BLaER1 treated with 17β-estradiol and CSF1 and Interleukin-3, amounts not matched to agents 10 nM and 100 nM (cell line): Measurements from ENCODE around the gene RAB40B.

Experiments
- H3K27ac ChIP-seq, 11 experiments: shearing (Covaris generic); formaldehyde crosslinking; 2 replicates each; pipeline ENCODE4 v1.8.1; 2022
- H3K27me3 ChIP-seq, 11 experiments: shearing (Covaris generic); formaldehyde crosslinking; 2 replicates each; pipeline ENCODE4 v1.8.1; 2022
- H3K36me3 ChIP-seq, 11 experiments: shearing (Covaris generic); formaldehyde crosslinking; 2 replicates each; pipeline ENCODE4 v1.8.1; 2022
- H3K4me1 ChIP-seq, 10 experiments: shearing (Covaris generic); formaldehyde crosslinking; 2 replicates each; pipeline ENCODE4 v1.8.1; 2022
- H3K4me2 ChIP-seq, 11 experiments: shearing (Covaris generic); formaldehyde crosslinking; 2 replicates each; pipeline ENCODE4 v1.8.1; 2022
- H3K4me3 ChIP-seq, 10 experiments: shearing (Covaris generic); formaldehyde crosslinking; 2 replicates each; pipeline ENCODE4 v1.8.1; 2022
- H3K9ac ChIP-seq, 11 experiments: shearing (Covaris generic); formaldehyde crosslinking; 2 replicates each; pipeline ENCODE4 v1.8.1; 2022
- H3K9me3 ChIP-seq, 11 experiments: shearing (Covaris generic); formaldehyde crosslinking; replicated peaks in 1 of 11; 2 replicates each; pipeline ENCODE4 v1.8.1; 2022
- H4K20me1 ChIP-seq, 11 experiments: shearing (Covaris generic); formaldehyde crosslinking; 2 replicates each; pipeline ENCODE4 v1.8.1; 2022
- Cebpa-rat ChIP-seq, 11 experiments: shearing (Covaris generic); IDR thresholded peaks; 2 replicates each; pipeline ENCODE4 v1.8.1; 2022

Gene RAB40B

DNA sequence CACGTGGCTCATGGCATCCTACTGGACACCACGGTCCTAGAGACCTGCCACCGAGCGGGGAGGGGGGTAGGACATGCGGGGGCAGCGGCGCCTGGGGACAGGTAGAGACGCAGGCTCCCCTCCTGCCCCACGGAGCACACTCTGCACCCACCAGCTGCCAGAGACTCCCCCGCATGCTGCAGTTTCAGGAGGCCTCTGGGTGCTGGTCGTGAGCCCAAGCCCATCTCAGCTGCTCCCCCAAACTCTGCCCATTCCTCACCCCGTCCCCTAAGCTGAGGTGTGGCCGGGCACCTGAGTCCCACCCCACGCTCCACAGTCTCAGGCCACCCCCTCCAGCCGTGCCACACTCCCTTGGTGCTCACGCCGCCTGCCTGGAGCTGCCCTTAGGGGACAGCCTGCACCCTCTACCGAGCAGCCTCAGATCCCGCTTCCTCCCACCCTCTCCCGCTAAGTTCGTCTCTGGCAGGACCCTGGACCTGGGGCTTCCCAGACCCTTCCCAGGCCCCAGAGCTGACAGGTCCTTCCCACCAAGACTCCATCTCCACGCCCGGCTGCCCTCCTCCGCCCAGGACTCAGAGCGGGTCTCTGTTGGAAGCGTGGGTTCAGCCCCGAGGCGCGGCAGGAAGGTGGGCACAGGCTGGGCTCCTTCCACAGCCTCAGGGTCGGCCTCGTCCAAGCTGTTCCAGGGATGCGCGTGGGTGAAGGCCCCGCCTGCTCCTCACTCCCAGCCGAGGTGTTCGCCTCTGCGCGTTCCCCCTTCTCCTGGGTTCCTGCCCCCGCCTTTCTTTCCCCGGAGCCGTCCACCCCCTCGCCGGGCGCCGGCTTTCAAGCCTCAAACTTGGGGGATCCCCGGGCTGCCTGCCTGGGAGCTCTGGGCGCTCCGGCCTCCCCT is 1.3 kb downstream of the RAB40B start:
- Histone ChIP-seq H3K4me1 (peaks cover 7 to 38% (median 27%) of the 10 kb centered on the region in 10 experiments; a peak in 19 of 20 replicates), H4K20me1 (peaks cover 0 to 18% (median 12%) of the 10 kb centered on the region in 11 experiments; a peak in 10 of 22 replicates), H3K9me3 (peaks cover 32 to 43% (median 40%) of the 10 kb centered on the region in 11 experiments), H3K9ac (peak overlapping the region; percentile 42 to 78 (median 66); a peak in 21 of 22 replicates), H3K4me3 (peak overlapping the region; percentile 56 to 76 (median 64)), H3K4me2 (peak overlapping the region; percentile 89 to 96 (median 94)), H3K36me3 (peaks cover 0 to 28% (median 12%) of the 10 kb centered on the region in 11 experiments; a peak in 12 of 22 replicates), H3K27me3 (peaks cover 25 to 50% (median 31%) of the 10 kb centered on the region in 11 experiments), H3K27ac (no peak overlapping the region; a peak in 1 of 22 replicates)
- TF ChIP-seq Cebpa-rat (IDR thresholded peaks at IDR 0.05) = no peak

DNA sequence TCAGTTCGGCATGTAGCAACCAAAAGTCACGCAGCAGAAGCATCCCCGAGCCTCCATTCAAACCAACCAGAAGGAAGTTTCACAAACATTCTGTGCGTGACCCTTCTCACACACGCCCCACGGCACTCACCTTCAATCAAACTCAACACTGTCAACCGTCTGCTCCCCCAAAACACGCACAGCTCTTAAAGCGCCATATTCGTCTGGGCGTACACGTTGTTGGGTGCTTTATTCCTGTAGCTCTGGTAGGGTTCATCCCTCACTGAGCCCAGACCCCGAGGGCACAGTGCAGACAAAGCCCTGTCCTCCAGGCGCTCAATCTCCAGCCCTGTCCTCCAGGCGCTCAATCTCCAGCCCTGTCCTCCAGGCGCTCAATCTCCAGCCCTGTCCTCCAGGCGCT is 2.2 kb downstream of the RAB40B start:
- peaks cover 25 to 50% (median 31%) of the 10 kb centered on the region in 11 experiments for H3K27me3 ChIP-seq
- peaks cover 32 to 43% (median 40%) of the 10 kb centered on the region in 11 experiments for H3K9me3 ChIP-seq
- peak overlapping the region in 1 of 10 experiments; percentile 6; a peak in 1 of 20 replicates for H3K4me3 ChIP-seq
- no peak overlapping the region for H3K27ac ChIP-seq
- peaks cover 0 to 18% (median 12%) of the 10 kb centered on the region in 11 experiments; a peak in 10 of 22 replicates for H4K20me1 ChIP-seq
- H3K4me1 ChIP-seq = peaks cover 11 to 45% (median 36%) of the 10 kb centered on the region in 10 experiments
- no peak for TF ChIP-seq Cebpa-rat (IDR thresholded peaks at IDR 0.05)
- H3K4me2 ChIP-seq = no peak overlapping the region
- H3K9ac ChIP-seq = no peak overlapping the region
- H3K36me3 ChIP-seq = peaks cover 0 to 28% (median 12%) of the 10 kb centered on the region in 11 experiments; a peak in 12 of 22 replicates

DNA sequence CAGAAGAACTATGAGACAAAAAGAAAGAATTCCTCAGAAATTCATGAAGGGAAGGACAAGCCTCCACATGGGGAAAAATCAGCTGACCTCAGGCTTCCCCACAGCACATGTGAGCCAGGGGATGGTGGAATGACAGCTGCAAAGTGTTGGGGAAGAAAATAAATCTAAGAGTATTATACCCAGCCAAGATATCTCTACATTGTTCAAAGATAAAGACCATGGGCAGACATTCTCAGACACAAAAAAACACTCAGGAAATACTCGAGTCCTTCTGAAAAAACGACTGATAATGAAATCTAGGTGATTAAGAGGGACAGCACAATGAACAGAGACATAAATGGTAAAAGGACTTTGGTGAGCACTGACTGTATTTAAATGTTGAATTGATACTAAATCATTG is 3.9 kb downstream of the RAB40B start:
- no peak overlapping the region for H3K9ac ChIP-seq
- H4K20me1 ChIP-seq = peaks cover 0 to 25% (median 13%) of the 10 kb centered on the region in 11 experiments; a peak in 10 of 22 replicates
- peaks cover 32 to 43% (median 40%) of the 10 kb centered on the region in 11 experiments for H3K9me3 ChIP-seq
- no peak overlapping the region for H3K4me2 ChIP-seq
- peaks cover 0 to 28% (median 12%) of the 10 kb centered on the region in 11 experiments; a peak in 12 of 22 replicates for H3K36me3 ChIP-seq
- peaks cover 19 to 54% (median 50%) of the 10 kb centered on the region in 10 experiments for H3K4me1 ChIP-seq
- H3K27me3 ChIP-seq = peaks cover 25 to 44% (median 31%) of the 10 kb centered on the region in 11 experiments
- no peak for TF ChIP-seq Cebpa-rat (IDR thresholded peaks at IDR 0.05)
- peak overlapping the region in 1 of 10 experiments; percentile 19; a peak in 2 of 20 replicates for H3K4me3 ChIP-seq
- H3K27ac ChIP-seq = no peak overlapping the region

GRCh38 chr17:82693168-82693867 is 5.2 kb downstream of the RAB40B start:
- Histone ChIP-seq H3K36me3 (peaks cover 0 to 28% (median 12%) of the 10 kb centered on the region in 11 experiments; a peak in 12 of 22 replicates), H3K4me2 (peak overlapping the region in 3 of 11 experiments; percentile 87 to 94 (median 88); a peak in 5 of 22 replicates), H3K9me3 (peaks cover 32 to 43% (median 40%) of the 10 kb centered on the region in 11 experiments), H3K4me3 (no peak overlapping the region), H3K9ac (no peak overlapping the region), H4K20me1 (peaks cover 0 to 23% (median 13%) of the 10 kb centered on the region in 11 experiments; a peak in 10 of 22 replicates), H3K27ac (no peak overlapping the region), H3K4me1 (peaks cover 19 to 54% (median 45%) of the 10 kb centered on the region in 10 experiments), H3K27me3 (peaks cover 25 to 37% (median 31%) of the 10 kb centered on the region in 11 experiments)
- TF ChIP-seq Cebpa-rat (IDR thresholded peaks at IDR 0.05) = no peak

GRCh38 chr17:82692268-82692667 is 6.2 kb downstream of the RAB40B start:
- peaks cover 0 to 16% (median 6%) of the 10 kb centered on the region in 11 experiments; a peak in 9 of 22 replicates for H4K20me1 ChIP-seq
- H3K4me2 ChIP-seq = peak overlapping the region in 9 of 11 experiments; percentile 42 to 94 (median 86); a peak in 18 of 22 replicates
- H3K4me1 ChIP-seq = peaks cover 12 to 49% (median 36%) of the 10 kb centered on the region in 10 experiments
- no peak for TF ChIP-seq Cebpa-rat (IDR thresholded peaks at IDR 0.05)
- peaks cover 32 to 43% (median 40%) of the 10 kb centered on the region in 11 experiments for H3K9me3 ChIP-seq
- H3K27ac ChIP-seq = no peak overlapping the region
- no peak overlapping the region for H3K9ac ChIP-seq
- H3K36me3 ChIP-seq = peaks cover 0 to 28% (median 12%) of the 10 kb centered on the region in 11 experiments; a peak in 12 of 22 replicates
- peaks cover 16 to 28% (median 22%) of the 10 kb centered on the region in 11 experiments for H3K27me3 ChIP-seq
- H3K4me3 ChIP-seq = no peak overlapping the region

DNA sequence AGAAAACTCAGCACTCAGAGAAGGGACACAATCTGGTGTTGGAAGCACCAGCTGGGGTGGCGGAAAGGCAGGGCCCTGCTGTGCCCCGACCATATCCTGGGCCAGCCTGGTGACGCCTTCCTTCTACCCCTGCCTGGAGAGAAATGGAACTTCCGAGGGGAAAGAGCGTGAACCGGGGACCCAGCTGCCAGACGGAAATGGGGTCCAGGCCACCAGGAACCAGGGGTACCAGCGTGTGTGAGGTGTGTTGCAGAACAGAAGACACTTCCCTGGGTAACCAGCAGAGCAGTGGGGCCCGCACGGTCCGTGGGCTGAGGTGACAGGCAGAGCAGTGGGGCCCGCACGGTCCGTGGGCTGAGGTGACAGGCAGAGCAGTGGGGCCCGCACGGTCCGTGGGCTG is 6.8 kb downstream of the RAB40B start:
- H4K20me1 ChIP-seq = peaks cover 0 to 11% (median under 1%) of the 10 kb centered on the region in 11 experiments; a peak in 5 of 22 replicates
- H3K27ac ChIP-seq = no peak overlapping the region
- H3K9me3 ChIP-seq = peaks cover 32 to 38% (median 35%) of the 10 kb centered on the region in 11 experiments
- no peak overlapping the region for H3K9ac ChIP-seq
- H3K27me3 ChIP-seq = peaks cover 10 to 22% (median 17%) of the 10 kb centered on the region in 11 experiments
- H3K36me3 ChIP-seq = peaks cover 0 to 28% (median 12%) of the 10 kb centered on the region in 11 experiments; a peak in 12 of 22 replicates
- H3K4me1 ChIP-seq = peaks cover 12 to 45% (median 34%) of the 10 kb centered on the region in 10 experiments
- no peak for TF ChIP-seq Cebpa-rat (IDR thresholded peaks at IDR 0.05)
- no peak overlapping the region for H3K4me3 ChIP-seq
- H3K4me2 ChIP-seq = peak overlapping the region; percentile 60 to 94 (median 86)

- H3K27ac ChIP-seq = no peak overlapping the region; a peak in 1 of 22 replicates
- H4K20me1 ChIP-seq = peaks cover 0 to 10% (median 0%) of the 10 kb centered on the region in 11 experiments; a peak in 2 of 22 replicates
- H3K9ac ChIP-seq = peak overlapping the region in 8 of 11 experiments; percentile 22 to 41 (median 36); a peak in 8 of 22 replicates
- TF ChIP-seq Cebpa-rat (IDR thresholded peaks at IDR 0.05) = no peak
- H3K27me3 ChIP-seq = peaks cover 2 to 14% (median 9%) of the 10 kb centered on the region in 11 experiments
- peak overlapping the region; percentile 60 to 94 (median 86) for H3K4me2 ChIP-seq
- H3K9me3 ChIP-seq = peaks cover 26 to 30% (median 28%) of the 10 kb centered on the region in 11 experiments
- H3K4me3 ChIP-seq = peak overlapping the region in 1 of 10 experiments; percentile 1; a peak in 1 of 20 replicates
- H3K4me1 ChIP-seq = peaks cover 12 to 45% (median 34%) of the 10 kb centered on the region in 10 experiments
- peaks cover 0 to 25% (median 11%) of the 10 kb centered on the region in 11 experiments; a peak in 12 of 22 replicates for H3K36me3 ChIP-seq
Measured at GRCh38 chr17:82690786-82691489, 7.6 kb downstream of the RAB40B start.
